ENCODE results near the gene SSTR4.

Gene SSTR4

GRCh38 chr20:23008667-23009066, 26.4 kb upstream of the SSTR4 start:
- TF ChIP-seq CTCF (IDR thresholded peaks at IDR 0.05; ENCODE audit: low read depth, low read length), result no peak
- DNase-seq (ENCODE audit: extremely low read depth, low read depth), result no peak

- no peak for TF ChIP-seq CTCF (IDR thresholded peaks at IDR 0.05; ENCODE audit: low read depth, low read length)
- DNase-seq (ENCODE audit: extremely low read depth, low read depth), result no peak
Observed at GRCh38 chr20:23009636-23010035, 25.5 kb upstream of the SSTR4 start.

GRCh38 chr20:23010096-23010495, 25.0 kb upstream of the SSTR4 start:
- DNase-seq (ENCODE audit: extremely low read depth, low read depth), result no peak
- TF ChIP-seq CTCF (IDR thresholded peaks at IDR 0.05; ENCODE audit: low read depth, low read length), result no peak

GRCh38 chr20:23011008-23011721, 23.9 kb upstream of the SSTR4 start:
- DNase-seq (ENCODE audit: extremely low read depth, low read depth), result no peak

GRCh38 chr20:23013429-23013828, 21.7 kb upstream of the SSTR4 start:
- DNase-seq (ENCODE audit: extremely low read depth, low read depth), result no peak
- no peak for TF ChIP-seq CTCF (IDR thresholded peaks at IDR 0.05; ENCODE audit: low read depth, low read length)

More at GRCh38 chr20:23011008-23011721, 23.9 kb upstream of the SSTR4 start:
- no peak for TF ChIP-seq CTCF (IDR thresholded peaks at IDR 0.05; ENCODE audit: low read depth, low read length)

- DNase-seq (ENCODE audit: extremely low read depth, low read depth), result no peak
- no peak for TF ChIP-seq CTCF (IDR thresholded peaks at IDR 0.05; ENCODE audit: low read depth, low read length)
Observed at GRCh38 chr20:23017516-23017915, 17.6 kb upstream of the SSTR4 start.

GRCh38 chr20:23018432-23018831, 16.7 kb upstream of the SSTR4 start:
- DNase-seq (ENCODE audit: extremely low read depth, low read depth), result no peak
- no peak for TF ChIP-seq CTCF (IDR thresholded peaks at IDR 0.05; ENCODE audit: low read depth, low read length)
